Astrocyte of the spinal cord (primary cell): ENCODE data around the gene WFIKKN2.

Experiments
- DNase-seq: peaks from one replicate; pipeline ENCODE4 v3.0.0; 2011; ENCODE audit warnings: low read depth, low spot score
- H3K4me3 ChIP-seq: 2 replicates; pipeline ENCODE4 v1.5.1; 2011; ENCODE audit warnings: low read depth, mild to moderate bottlenecking, low read length, moderate library complexity
- CTCF ChIP-seq: IDR thresholded peaks from 2 replicates; pipeline ENCODE4 v1.5.1; 2012; ENCODE audit warnings: low read depth, mild to moderate bottlenecking, low read length, inconsistent platforms
- in situ Hi-C: cut with HindIII; loops from 2 replicates; pipeline ENCODE4 v1.10.0; 2017; ENCODE audit warnings: low sequenced_read_pairs

Gene WFIKKN2

GRCh38 chr17:50881182-50881581 lies 45.8 kb downstream of the WFIKKN2 start:
- DNase-seq = no peak
- H3K4me3 ChIP-seq = no peak overlapping the region
- TF ChIP-seq CTCF = no peak
- in situ Hi-C loops = no loop called here

- in situ Hi-C loops = no loop called here
- no peak overlapping the region for H3K4me3 ChIP-seq
- no peak for TF ChIP-seq CTCF
- DNase-seq = peak; percentile 57
These were observed 47.5 kb downstream of the WFIKKN2 start for GRCh38 chr17:50882851-50883250.

- H3K4me3 ChIP-seq = no peak overlapping the region
- TF ChIP-seq CTCF = no peak
These were observed 48.6 kb downstream of the WFIKKN2 start for GRCh38 chr17:50883850-50884438.

GRCh38 chr17:50884439-50885311 lies 49.3 kb downstream of the WFIKKN2 start:
- in situ Hi-C loops = no loop called here
- no peak overlapping the region for H3K4me3 ChIP-seq
- no peak for TF ChIP-seq CTCF
- DNase-seq = no peak

More at GRCh38 chr17:50883850-50884438, 48.6 kb downstream of the WFIKKN2 start:
- in situ Hi-C loops = no loop called here
- no peak for DNase-seq

- no peak for DNase-seq
These were observed 52.4 kb downstream of the WFIKKN2 start for GRCh38 chr17:50887705-50888245.

More at GRCh38 chr17:50887705-50888245, 52.4 kb downstream of the WFIKKN2 start:
- no peak overlapping the region for H3K4me3 ChIP-seq
- in situ Hi-C loops = no loop called here
- no peak for TF ChIP-seq CTCF
